H1 (cell line): ENCODE measurements around the gene CLEC19A. TPM values are rescaled to one million over a fixed set of nuclear protein-coding genes. Genes with fewer than 3 reads are reported as not detected.
A peak's percentile ranks its signal among the peaks of the same experiment; 100 is the strongest.

Source experiments
- CTCF ChIA-PET: fragments of 300-600 bp; sonication (Branson Sonifier 250); formaldehyde crosslinking; loops from one replicate; lab custom pipeline; 2021; ENCODE audit not compliant: partially characterized antibody; lab: Charles Lee
- POLR2A ChIA-PET: fragments of 300-600 bp; sonication (Branson Sonifier 250); formaldehyde crosslinking; loops from one replicate; lab custom pipeline; 2021; ENCODE audit warnings: inconsistent platforms; ENCODE audit not compliant: partially characterized antibody; lab: Charles Lee
- DNase-seq, 2 experiments: peaks; one replicate each; pipeline versions ENCODE4 v3.0.0 to v3.0.0-alpha.2; 2010 to 2022; ENCODE audit warnings: low spot score in 2 of 2, low read depth in 1 of 2, mixed read lengths in 1 of 2
- FAIRE-seq: peaks from 2 replicates; lab custom pipeline; 2011; peaks lifted over from hg19 to GRCh38; lab: Jason Lieb, UNC
- H2AFZ ChIP-seq: 2 replicates; pipeline ENCODE4 v1.8.1; 2012; ENCODE audit warnings: low read length, inconsistent platforms
- H2AK5ac ChIP-seq: 2 replicates; pipeline ENCODE4 v1.6.1; 2013; ENCODE audit warnings: low read depth, low read length
- H2BK120ac ChIP-seq: replicated peaks from 2 replicates; pipeline ENCODE3; 2013; ENCODE audit warnings: low read depth, low read length, inconsistent platforms
- H2BK12ac ChIP-seq: 2 replicates; pipeline ENCODE4 v1.6.1; 2013; ENCODE audit warnings: low read depth, low read length
- H2BK15ac ChIP-seq: 2 replicates; pipeline ENCODE4 v1.6.1; 2013; ENCODE audit warnings: low read length
- H2BK20ac ChIP-seq: 2 replicates; pipeline ENCODE4 v1.6.1; 2013; ENCODE audit warnings: low read length
- H2BK5ac ChIP-seq: 2 replicates; pipeline ENCODE4 v1.6.1; 2013; ENCODE audit warnings: low read depth, low read length
- H3K14ac ChIP-seq: 2 replicates; pipeline ENCODE4 v1.6.1; 2013; ENCODE audit warnings: inconsistent platforms; ENCODE audit not compliant: insufficient read length
- H3K18ac ChIP-seq: 2 replicates; pipeline ENCODE4 v1.6.1; 2013; ENCODE audit warnings: low read length; ENCODE audit errors: extremely low read depth
- H3K23ac ChIP-seq: 2 replicates; pipeline ENCODE4 v1.6.1; 2013; ENCODE audit warnings: inconsistent platforms; ENCODE audit not compliant: insufficient read length
- H3K23me2 ChIP-seq: 2 replicates; pipeline ENCODE4 v1.6.1; 2013; ENCODE audit warnings: low read depth, low read length
- H3K27ac ChIP-seq: 2 replicates; pipeline ENCODE4 v1.6.1; 2011; ENCODE audit warnings: low read depth, low read length, inconsistent platforms
- H3K27me3 ChIP-seq, 4 experiments: replicated peaks in 1 of 4; 1 replicate in 1 of 4; 2 replicates in 3 of 4; pipeline versions ENCODE4 v1.6.1 to v1.8.1; 2011 to 2013; ENCODE audit warnings: low read length in 3 of 4, mild to moderate bottlenecking in 3 of 4, inconsistent platforms in 2 of 4, mixed read lengths in 2 of 4, moderate library complexity in 1 of 4; ENCODE audit not compliant: control insufficient read depth in 3 of 4, insufficient read depth in 3 of 4; ENCODE audit errors: extremely low read depth in 1 of 4
- H3K36me3 ChIP-seq, 4 experiments: 2 replicates each; pipeline versions ENCODE4 v1.6.1 to v1.8.1; 2011 to 2013; ENCODE audit warnings: mild to moderate bottlenecking in 4 of 4, low read length in 3 of 4, moderate library complexity in 2 of 4, control low read depth in 1 of 4, inconsistent platforms in 1 of 4; ENCODE audit not compliant: insufficient read depth in 4 of 4, control insufficient read depth in 2 of 4
- H3K4ac ChIP-seq: replicated peaks from 2 replicates; pipeline ENCODE3; 2013; ENCODE audit warnings: low read length, low read depth, mixed read lengths, inconsistent platforms; ENCODE audit not compliant: insufficient read length
- H3K4me1 ChIP-seq, 4 experiments: replicated peaks in 1 of 4; 1 replicate in 1 of 4; 2 replicates in 3 of 4; pipeline versions ENCODE4 v1.6.1 to v1.8.1; 2011 to 2013; ENCODE audit warnings: low read length in 3 of 4, inconsistent platforms in 2 of 4, mixed read lengths in 1 of 4; ENCODE audit not compliant: insufficient read depth in 4 of 4, control insufficient read depth in 3 of 4
- H3K4me2 ChIP-seq, 2 experiments: 2 replicates each; pipeline versions ENCODE4 v1.6.1 to v1.8.1; 2011 to 2013; ENCODE audit warnings: low read depth in 2 of 2, low read length in 2 of 2, control low read depth in 1 of 2, inconsistent platforms in 1 of 2, mild to moderate bottlenecking in 1 of 2; ENCODE audit not compliant: insufficient read depth in 1 of 2
- H3K4me3 ChIP-seq, 4 experiments: fragments of 200-600, 300-600 bp in 1 of 4; sonication (generic), shearing (Covaris generic), sonication (Bioruptor Twin) in 1 of 4; 2 replicates each; pipeline versions ENCODE4 v1.5.1 to v1.8.1; 2011 to 2016; ENCODE audit warnings: low read length in 4 of 4, low read depth in 3 of 4, control low read depth in 2 of 4, inconsistent platforms in 2 of 4, mild to moderate bottlenecking in 2 of 4, mixed read lengths in 1 of 4, moderate library complexity in 1 of 4; ENCODE audit not compliant: insufficient read depth in 2 of 4; ENCODE audit errors: extremely low read depth in 1 of 4
- H3K56ac ChIP-seq: replicated peaks from 2 replicates; pipeline ENCODE3; 2013; ENCODE audit warnings: low read depth, mild to moderate bottlenecking, mixed read lengths, low read length, inconsistent platforms; ENCODE audit not compliant: insufficient read length
- H3K79me1 ChIP-seq: 2 replicates; pipeline ENCODE4 v1.6.1; 2013; ENCODE audit warnings: low read depth, low read length, control low read depth
- H3K79me2 ChIP-seq, 2 experiments: 2 replicates each; pipeline versions ENCODE4 v1.6.1 to v1.8.1; 2012 to 2013; ENCODE audit warnings: low read length in 2 of 2, mild to moderate bottlenecking in 2 of 2, inconsistent platforms in 1 of 2; ENCODE audit not compliant: insufficient read depth in 2 of 2, control insufficient read depth in 1 of 2
- H3K9ac ChIP-seq, 4 experiments: replicated peaks in 1 of 4; 1 replicate in 1 of 4; 2 replicates in 3 of 4; pipeline versions ENCODE4 v1.6.1 to v1.8.1; 2011 to 2013; ENCODE audit warnings: low read depth in 3 of 4, low read length in 3 of 4, control low read depth in 2 of 4, mild to moderate bottlenecking in 2 of 4, moderate library complexity in 2 of 4, inconsistent platforms in 1 of 4; ENCODE audit errors: extremely low read depth in 1 of 4
- H3K9me3 ChIP-seq, 2 experiments: 2 replicates each; pipeline versions ENCODE4 v1.6.1 to v1.8.1; 2012 to 2013; ENCODE audit warnings: mild to moderate bottlenecking in 2 of 2, moderate library complexity in 2 of 2, control low read depth in 1 of 2, inconsistent platforms in 1 of 2, low read depth in 1 of 2, low read length in 1 of 2, mixed read lengths in 1 of 2; ENCODE audit not compliant: insufficient read depth in 2 of 2
- H4K20me1 ChIP-seq, 2 experiments: replicated peaks in 1 of 2; 2 replicates each; pipeline versions ENCODE3 to v1.8.1; 2011 to 2013; ENCODE audit warnings: inconsistent platforms in 2 of 2, low read length in 2 of 2, mild to moderate bottlenecking in 1 of 2; ENCODE audit not compliant: insufficient read depth in 2 of 2, control insufficient read depth in 1 of 2
- H4K5ac ChIP-seq: 2 replicates; pipeline ENCODE4 v1.6.1; 2013; ENCODE audit warnings: low read length, low read depth, mixed read lengths, inconsistent platforms; ENCODE audit not compliant: insufficient read length
- H4K8ac ChIP-seq: 2 replicates; pipeline ENCODE4 v1.8.0; 2013; ENCODE audit warnings: mild to moderate bottlenecking, moderate library complexity, low read length, inconsistent platforms; ENCODE audit not compliant: insufficient read depth; ENCODE audit errors: extremely low read depth
- H4K91ac ChIP-seq: replicated peaks from 2 replicates; pipeline ENCODE3; 2013; ENCODE audit warnings: low read length, mixed read lengths, inconsistent platforms; ENCODE audit not compliant: insufficient read length
- FOSL1 ChIP-seq: IDR thresholded peaks from 2 replicates; pipeline ENCODE4 v1.6.1; 2011; ENCODE audit warnings: mild to moderate bottlenecking, low read depth, low read length, moderate library complexity; ENCODE audit not compliant: insufficient read depth
- KDM5A ChIP-seq: fragments of 200-600 bp; IDR thresholded peaks from 2 replicates; pipeline ENCODE4 v1.7.1; 2012; ENCODE audit warnings: mild to moderate bottlenecking, low read length, inconsistent platforms, mixed read lengths
- MAFK ChIP-seq: IDR thresholded peaks from 2 replicates; pipeline ENCODE4 v1.6.1; 2012; ENCODE audit warnings: low read depth, mild to moderate bottlenecking, improper control_type of control experiment, low read length
- RXRA ChIP-seq: IDR thresholded peaks from 2 replicates; pipeline ENCODE4 v1.6.1; 2011; ENCODE audit warnings: low read depth, mild to moderate bottlenecking, low read length, moderate library complexity; ENCODE audit not compliant: insufficient read depth
- WGBS, 2 experiments: shearing (Covaris generic) in 1 of 2; methylation state at CpG; one replicate each; pipeline versions ENCODE4 v1.1.6 to v1.1.7; 2013 to 2015; ENCODE audit warnings: low lambda C conversion rate in 2 of 2, mixed read lengths in 2 of 2, inconsistent platforms in 1 of 2, low coverage in 1 of 2, missing lambda C conversion rate in 1 of 2; ENCODE audit not compliant: insufficient replicate concordance in 2 of 2, insufficient coverage in 1 of 2, insufficient read length in 1 of 2; ENCODE audit errors: extremely low coverage in 1 of 2, missing lambda C conversion rate in 1 of 2; 5-methylcytosine and 5-hydroxymethylcytosine counted together
- polyA plus RNA-seq, 7 experiments: library from polyadenylated mRNA; depleted of rRNA in 3 of 7; stranded (reverse) in 5 of 7; unstranded in 2 of 7; fragments of >200 nt in 5 of 7; fragments of 200-250 nt in 2 of 7; gene quantifications; 1 replicate in 5 of 7; 2 replicates in 1 of 7; 4 replicates in 1 of 7; pipeline versions ENCODE4 v1.2.1 to v1.2.3, GENCODE V29; 2011 to 2013; ENCODE audit warnings: missing spikeins in 2 of 7, mixed read lengths in 2 of 7
- total RNA-seq: library from RNA; stranded (reverse); fragmentation: NEBNext Ultra II Directional; extraction: Animal tissue kit (Norgen Biotek cat#: 25700); gene quantifications from 2 replicates; pipeline ENCODE4 v1.2.1, GENCODE V29; 2021
- TF ChIP-seq, protein P1 (sequence below): IDR thresholded peaks from 2 replicates; pipeline ENCODE4 v1.6.1; 2011; ENCODE audit warnings: low read depth, mild to moderate bottlenecking, low read length; ENCODE audit not compliant: insufficient read depth
- TF ChIP-seq, protein P2 (sequence below): IDR thresholded peaks from 2 replicates; pipeline ENCODE4 v1.6.1; 2011; ENCODE audit warnings: low read length, improper control_type of control experiment

The CLEC19A gene
- total and polyA plus RNA-seq, 2 of the 8 experiments (the other 6 are each of a cell fraction or from before 2014, with no cell fraction given): 0.35 to 0.88 TPM

DNA sequence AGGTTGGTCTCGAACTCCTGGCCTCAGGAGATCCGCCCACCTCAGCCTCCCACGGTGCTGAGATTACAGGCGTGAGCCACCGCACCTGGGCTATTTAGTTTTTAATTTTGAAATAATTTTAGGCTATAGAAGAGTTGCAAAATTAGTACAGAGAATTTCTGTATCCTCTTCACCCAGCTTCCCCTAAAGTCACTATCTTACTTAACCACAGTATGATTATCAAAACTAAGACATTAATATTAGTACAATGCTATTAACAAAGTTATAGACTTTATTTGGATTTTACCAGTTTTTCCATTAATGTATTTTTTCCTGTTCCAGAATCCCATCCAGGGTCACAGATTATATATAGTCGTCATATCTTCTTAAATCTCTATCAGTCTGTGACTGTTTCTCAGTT lies 62.6 kb downstream of the CLEC19A start:
- no peak overlapping the region for H3K23ac ChIP-seq
- H3K18ac ChIP-seq: peak overlapping the region; percentile 82; the same call in 1 of the 2 replicates
- H3K4me1 ChIP-seq: peaks cover 6 to 16% (median 12%) of the 10 kb centered on the region in 4 experiments
- no peak overlapping the region for H2BK120ac ChIP-seq
- POLR2A ChIA-PET: no interaction called here
- H3K27ac ChIP-seq: no peak overlapping the region
- no peak overlapping the region for H3K4ac ChIP-seq
- H3K4me3 ChIP-seq: peak overlapping the region in 1 of 4 experiments; percentile 22; a peak in 1 of 8 replicates
- no peak overlapping the region for H2BK20ac ChIP-seq
- peak overlapping the region; percentile 22 to 61; a peak in 1 of 4 replicates for H3K4me2 ChIP-seq
- H2AFZ ChIP-seq: peak overlapping the region; percentile 86; the same call in 1 of the 2 replicates
- CTCF ChIA-PET: interaction anchor here (1.0 to 1.2 kb wide), 2 partner anchors 15 to 27 kb away, joined by 3 read pairs; no protein-coding TSS in a partner anchor
- DNase-seq (no peak), FAIRE-seq (no peak)
- no peaks in the 10 kb centered on the region for H3K36me3 ChIP-seq
- H2AK5ac ChIP-seq: no peak overlapping the region
- H3K23me2 ChIP-seq: no peaks in the 10 kb centered on the region
- no peaks in the 10 kb centered on the region for H4K20me1 ChIP-seq
- H2BK5ac ChIP-seq: no peak overlapping the region
- H2BK12ac ChIP-seq: 0 out of 2 replicates have a peak overlapping the region, but pooled peaks have one; percentile 41
- H3K56ac ChIP-seq: no peak overlapping the region
- H4K5ac ChIP-seq: peak overlapping the region; percentile 68
- no peaks in the 10 kb centered on the region for H3K79me2 ChIP-seq
- no peaks in the 10 kb centered on the region; a peak in 1 of 7 replicates for H3K27me3 ChIP-seq
- H4K91ac ChIP-seq: no peak overlapping the region
- no peaks in the 10 kb centered on the region for H3K9me3 ChIP-seq
- no peak overlapping the region for H3K14ac ChIP-seq
- H3K79me1 ChIP-seq: no peaks in the 10 kb centered on the region
- no peak overlapping the region for H2BK15ac ChIP-seq
- no peak overlapping the region for H3K9ac ChIP-seq
- H4K8ac ChIP-seq: no peak overlapping the region
- 89% methylated on average over 6 of the region's 6 CpGs; no CpG with 5 or more reads in 1 of the 2 experiments for WGBS, 2 experiments
- TF ChIP-seq RXRA (no peak), MAFK (no peak), FOSL1 (no peak), KDM5A (no peak)
- TF ChIP-seq, protein P1, sequence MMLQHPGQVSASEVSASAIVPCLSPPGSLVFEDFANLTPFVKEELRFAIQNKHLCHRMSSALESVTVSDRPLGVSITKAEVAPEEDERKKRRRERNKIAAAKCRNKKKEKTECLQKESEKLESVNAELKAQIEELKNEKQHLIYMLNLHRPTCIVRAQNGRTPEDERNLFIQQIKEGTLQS: no peak
- TF ChIP-seq, protein P2, sequence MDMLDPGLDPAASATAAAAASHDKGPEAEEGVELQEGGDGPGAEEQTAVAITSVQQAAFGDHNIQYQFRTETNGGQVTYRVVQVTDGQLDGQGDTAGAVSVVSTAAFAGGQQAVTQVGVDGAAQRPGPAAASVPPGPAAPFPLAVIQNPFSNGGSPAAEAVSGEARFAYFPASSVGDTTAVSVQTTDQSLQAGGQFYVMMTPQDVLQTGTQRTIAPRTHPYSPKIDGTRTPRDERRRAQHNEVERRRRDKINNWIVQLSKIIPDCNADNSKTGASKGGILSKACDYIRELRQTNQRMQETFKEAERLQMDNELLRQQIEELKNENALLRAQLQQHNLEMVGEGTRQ: no peak
